Stimulated activated naive B cell treated with anti-CD40 and anti-IgM and Interleukin-4, amounts not matched to agents 10 μg/mL and 1 μg/mL and 100 μg/mL, for 72 hours (primary cell): Measurements from ENCODE around the gene POU6F2.

ENCODE experiments used
- ATAC-seq, 2 donors: fragments of 150-1000 bp; cut with Tn5 transposase; replicated peaks; 2 replicates each; pipeline ENCODE4 v1.10.0; 2021; ENCODE audit warnings: moderate library complexity in 1 of 2
- DNase-seq: peaks from one replicate; pipeline ENCODE4 v3.0.0; 2021
- H3K27ac Mint-ChIP-seq: one replicate; pipeline ENCODE4 v1.8.0; 2022; ENCODE audit warnings: mild to moderate bottlenecking, mixed read lengths
- H3K27me3 Mint-ChIP-seq, 2 donors: one replicate each; pipeline ENCODE4 v1.8.0; 2022; ENCODE audit warnings: mixed read lengths in 2 of 2
- H3K36me3 Mint-ChIP-seq, 2 donors: one replicate each; pipeline ENCODE4 v1.8.0; 2022; ENCODE audit warnings: mixed read lengths in 2 of 2, mild to moderate bottlenecking in 1 of 2
- H3K4me1 Mint-ChIP-seq, 2 donors: one replicate each; pipeline ENCODE4 v1.8.0; 2022; ENCODE audit warnings: mixed read lengths in 2 of 2, mild to moderate bottlenecking in 1 of 2
- H3K4me3 Mint-ChIP-seq, 2 donors: one replicate each; pipeline ENCODE4 v1.8.0; 2022; ENCODE audit warnings: mild to moderate bottlenecking in 2 of 2, mixed read lengths in 2 of 2, moderate library complexity in 1 of 2
- H3K9me3 Mint-ChIP-seq, 2 donors: one replicate each; pipeline ENCODE4 v1.8.0; 2022; ENCODE audit warnings: mixed read lengths in 2 of 2, mild to moderate bottlenecking in 1 of 2

POU6F2 gene

DNA sequence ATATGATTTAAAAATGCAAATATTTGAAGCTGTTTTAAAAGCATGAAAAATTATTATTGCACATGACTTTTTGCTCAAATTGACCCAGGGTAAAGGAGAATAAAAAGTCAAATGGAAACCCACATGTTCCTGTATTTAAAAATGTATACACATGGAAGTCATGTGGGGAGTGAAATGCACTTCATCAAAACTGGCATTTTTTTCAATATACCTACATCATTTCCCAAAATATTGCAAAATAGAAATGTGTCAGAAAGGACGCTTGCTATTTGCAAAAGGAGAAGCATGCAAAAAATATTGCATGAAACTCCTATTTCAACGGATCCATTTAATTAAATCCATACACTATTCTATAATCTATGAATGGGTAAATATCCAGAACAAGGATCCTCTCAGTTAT, 117.0 kb downstream of the POU6F2 start:
- no peak overlapping the region for H3K4me3 Mint-ChIP-seq
- DNase-seq (no peak), ATAC-seq (no peak)
- no peak overlapping the region for H3K27ac Mint-ChIP-seq
- no peaks in the 10 kb centered on the region for H3K9me3 Mint-ChIP-seq
- no peaks in the 10 kb centered on the region for H3K4me1 Mint-ChIP-seq
- no peaks in the 10 kb centered on the region for H3K27me3 Mint-ChIP-seq
- no peaks in the 10 kb centered on the region for H3K36me3 Mint-ChIP-seq

DNA sequence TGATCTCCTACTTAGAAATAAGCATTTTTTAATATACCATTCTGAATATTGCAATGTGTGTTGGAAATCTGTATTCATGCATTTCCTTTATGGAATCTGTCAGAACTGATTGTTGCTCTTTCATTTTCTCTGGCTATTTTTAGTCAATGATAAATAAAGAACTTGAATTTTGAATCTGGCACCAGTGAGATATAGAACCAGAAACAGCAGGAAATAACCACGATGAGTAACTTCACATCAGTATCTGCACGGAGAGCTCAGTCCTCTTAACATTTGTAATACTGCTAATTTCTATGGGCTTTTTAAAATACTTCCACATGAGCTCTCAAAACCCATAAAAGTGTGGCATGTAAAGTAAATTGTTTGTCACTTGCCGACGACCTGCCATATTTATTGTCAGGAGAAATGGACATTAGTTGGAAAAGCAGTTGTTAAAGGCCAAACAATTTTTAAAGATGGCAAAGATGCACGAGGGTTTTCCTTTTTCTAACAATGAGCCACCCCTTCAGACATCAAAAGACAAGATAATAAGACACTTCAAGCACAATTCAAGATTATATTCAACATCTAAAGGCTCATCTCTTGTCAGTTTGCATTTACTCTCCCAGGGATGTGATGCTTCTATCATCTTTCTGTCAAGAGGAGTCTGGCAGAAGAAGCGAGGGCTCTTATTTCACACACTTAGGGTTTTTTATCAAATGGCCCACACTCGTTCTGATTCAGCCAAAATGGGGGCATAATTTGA, 118.3 kb downstream of the POU6F2 start:
- Mint-ChIP-seq H3K4me3 (no peak overlapping the region), H3K36me3 (no peaks in the 10 kb centered on the region), H3K9me3 (no peaks in the 10 kb centered on the region), H3K27me3 (no peaks in the 10 kb centered on the region), H3K27ac (no peak overlapping the region), H3K4me1 (no peaks in the 10 kb centered on the region)
- DNase-seq: no peak
- no peak for ATAC-seq

DNA sequence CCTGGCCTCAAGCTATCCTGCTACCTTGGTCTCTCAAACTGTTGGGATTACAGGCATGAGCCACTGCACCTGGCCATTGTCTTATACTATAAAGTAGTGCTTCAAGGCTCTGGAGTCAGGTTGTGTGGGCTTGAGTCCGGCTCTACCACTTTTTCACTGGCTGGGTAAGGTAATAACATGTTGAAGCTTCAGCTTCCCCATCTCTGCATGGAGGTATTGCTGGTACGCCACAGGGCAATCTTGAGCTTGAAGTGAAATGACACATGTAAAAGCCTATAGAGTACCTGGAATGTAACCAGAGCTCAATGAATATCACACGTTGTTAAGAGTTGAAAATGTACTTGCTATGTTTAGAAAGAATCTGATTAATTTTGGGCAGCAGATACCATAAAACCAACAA, 120.8 kb downstream of the POU6F2 start:
- Mint-ChIP-seq H3K9me3 (no peaks in the 10 kb centered on the region), H3K4me3 (no peak overlapping the region), H3K27ac (no peak overlapping the region), H3K27me3 (peaks cover 0 to 4% of the 10 kb centered on the region in 2 donors), H3K4me1 (no peaks in the 10 kb centered on the region), H3K36me3 (no peaks in the 10 kb centered on the region)
- DNase-seq (no peak), ATAC-seq (no peak)

DNA sequence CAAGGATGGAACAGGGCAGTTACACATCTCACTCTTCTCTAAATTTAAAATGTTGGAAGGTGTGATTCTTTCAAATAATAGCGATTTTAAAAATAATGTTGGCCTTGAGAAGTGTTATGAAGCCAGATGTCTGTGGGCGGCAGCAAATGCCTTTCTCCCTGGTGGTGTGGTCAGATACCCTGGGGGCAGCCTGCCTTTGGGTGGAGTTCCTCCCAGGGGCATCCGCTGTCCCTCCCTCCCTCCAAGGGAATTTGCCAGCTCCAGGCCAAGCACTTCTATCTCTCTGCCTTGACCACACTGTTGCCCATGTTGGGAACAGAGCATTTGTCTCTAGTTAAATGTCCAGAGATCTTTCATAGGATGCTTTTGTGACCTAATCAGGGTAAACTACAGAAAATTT, 121.4 kb downstream of the POU6F2 start:
- no peak overlapping the region for H3K4me3 Mint-ChIP-seq
- ATAC-seq (no peak), DNase-seq (no peak)
- H3K27me3 Mint-ChIP-seq: peaks cover 0 to 4% of the 10 kb centered on the region in 2 donors
- no peak overlapping the region for H3K27ac Mint-ChIP-seq
- H3K9me3 Mint-ChIP-seq: no peaks in the 10 kb centered on the region
- H3K4me1 Mint-ChIP-seq: no peaks in the 10 kb centered on the region
- no peaks in the 10 kb centered on the region for H3K36me3 Mint-ChIP-seq

DNA sequence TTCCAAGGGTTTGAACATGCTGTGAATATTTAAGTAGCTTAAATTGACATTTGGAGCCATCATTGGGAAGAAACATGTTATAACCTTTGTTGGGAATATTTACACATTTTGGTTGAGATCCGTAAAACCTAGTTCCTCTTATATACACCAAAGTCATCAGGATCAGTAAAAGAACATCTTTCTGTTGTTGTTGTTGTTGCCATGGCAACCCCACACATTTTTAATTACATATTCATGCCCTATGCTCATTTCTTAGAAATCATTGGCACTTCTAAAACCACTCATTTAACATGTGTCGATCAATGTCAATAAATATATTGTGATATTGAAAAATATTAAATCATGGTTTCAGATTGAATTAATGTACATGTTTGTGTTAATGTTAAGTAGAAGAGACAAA, 122.6 kb downstream of the POU6F2 start:
- Mint-ChIP-seq H3K4me1 (no peaks in the 10 kb centered on the region), H3K36me3 (no peaks in the 10 kb centered on the region), H3K9me3 (no peaks in the 10 kb centered on the region), H3K4me3 (no peak overlapping the region), H3K27ac (no peak overlapping the region), H3K27me3 (peaks cover 0 to 4% of the 10 kb centered on the region in 2 donors)
- no peak for DNase-seq
- no peak for ATAC-seq

DNA sequence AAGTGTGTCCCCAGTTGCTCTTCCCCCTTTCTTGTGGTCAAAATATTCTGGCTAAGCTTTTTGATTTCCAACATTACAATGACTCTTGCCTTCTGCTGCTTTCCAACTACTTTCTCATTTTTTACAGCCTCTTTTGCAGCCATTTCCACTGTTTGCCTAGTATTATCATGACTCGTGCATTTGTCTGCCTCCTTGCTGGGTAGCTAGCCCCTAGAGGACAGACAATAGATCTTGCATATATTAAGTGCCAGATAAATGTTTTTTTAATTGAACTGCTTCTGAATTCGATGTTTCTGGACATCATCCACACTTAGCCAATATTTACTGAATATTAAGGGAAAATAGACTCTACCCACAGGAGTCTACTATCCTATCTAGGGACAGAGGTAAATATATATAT, 124.5 kb downstream of the POU6F2 start:
- H3K27me3 Mint-ChIP-seq: peaks cover 0 to 4% of the 10 kb centered on the region in 2 donors
- no peaks in the 10 kb centered on the region for H3K9me3 Mint-ChIP-seq
- no peak for ATAC-seq
- no peaks in the 10 kb centered on the region for H3K36me3 Mint-ChIP-seq
- no peak overlapping the region for H3K27ac Mint-ChIP-seq
- no peaks in the 10 kb centered on the region for H3K4me1 Mint-ChIP-seq
- DNase-seq: no peak
- no peak overlapping the region for H3K4me3 Mint-ChIP-seq

DNA sequence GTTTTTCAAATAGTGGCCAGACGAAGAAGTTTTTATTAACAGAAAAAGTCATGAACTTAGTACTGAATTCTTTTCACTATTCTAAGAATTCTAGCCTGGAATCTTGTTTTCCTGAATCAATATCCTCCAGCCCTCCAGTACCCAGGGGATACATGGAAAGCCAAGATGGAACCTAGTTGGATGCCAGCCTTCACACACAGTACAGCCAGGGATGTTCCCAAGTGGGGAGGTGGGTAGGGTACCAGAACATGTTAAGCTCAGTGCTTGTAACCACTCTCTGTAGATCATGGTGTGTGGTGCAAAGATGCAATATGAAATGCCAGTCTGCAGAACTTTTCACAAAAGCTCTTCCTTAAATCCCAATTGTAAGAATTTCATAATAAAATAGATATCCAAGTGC, 128.0 kb downstream of the POU6F2 start:
- Mint-ChIP-seq H3K27me3 (peaks cover 0 to 4% of the 10 kb centered on the region in 2 donors), H3K4me1 (no peaks in the 10 kb centered on the region), H3K27ac (no peak overlapping the region), H3K4me3 (no peak overlapping the region), H3K9me3 (no peaks in the 10 kb centered on the region), H3K36me3 (no peaks in the 10 kb centered on the region)
- DNase-seq (no peak), ATAC-seq (no peak)

DNA sequence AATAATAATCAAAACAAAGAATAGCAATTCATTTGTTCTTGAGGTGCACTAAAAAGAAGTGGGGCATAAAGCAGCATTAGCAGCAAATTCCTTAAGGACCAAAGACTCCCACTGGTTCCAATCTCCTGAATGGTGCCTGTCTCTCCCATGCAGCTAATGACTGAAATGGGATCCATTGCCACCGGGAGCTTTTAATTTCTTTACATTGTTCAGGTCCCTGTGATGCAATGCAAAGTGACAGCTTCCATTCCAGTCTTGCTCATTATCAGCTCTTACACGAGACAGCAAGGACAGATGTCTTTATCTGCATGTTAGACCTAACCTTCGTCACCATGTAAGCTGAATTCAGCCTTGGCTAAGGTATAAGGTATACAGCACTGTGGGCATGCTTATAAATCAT, 148.1 kb downstream of the POU6F2 start:
- no peaks in the 10 kb centered on the region for H3K9me3 Mint-ChIP-seq
- peaks cover 7 to 18% of the 10 kb centered on the region in 2 donors for H3K27me3 Mint-ChIP-seq
- H3K27ac Mint-ChIP-seq: no peak overlapping the region
- no peak for DNase-seq
- no peaks in the 10 kb centered on the region for H3K36me3 Mint-ChIP-seq
- no peaks in the 10 kb centered on the region for H3K4me1 Mint-ChIP-seq
- no peak for ATAC-seq
- no peak overlapping the region for H3K4me3 Mint-ChIP-seq

DNA sequence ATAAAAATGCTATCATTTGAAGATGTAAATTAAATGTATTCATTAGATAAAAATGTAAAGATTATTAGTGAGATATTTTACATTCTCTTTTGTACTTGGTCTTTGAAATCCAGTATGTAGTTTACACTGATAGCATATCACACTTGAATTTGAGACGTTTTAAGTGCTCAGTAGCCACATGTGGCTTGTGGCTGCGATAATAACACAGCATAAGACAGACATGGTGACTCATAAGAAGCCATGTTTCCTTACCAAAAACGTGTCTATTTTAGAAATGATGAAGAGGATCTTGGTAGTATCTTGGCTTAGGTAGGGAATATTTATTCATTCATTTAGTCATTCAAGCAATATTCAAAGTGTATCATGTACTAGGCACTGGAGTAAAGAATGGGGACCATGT, 149.3 kb downstream of the POU6F2 start:
- H3K4me3 Mint-ChIP-seq: no peak overlapping the region
- no peak for ATAC-seq
- DNase-seq: no peak
- no peak overlapping the region for H3K27ac Mint-ChIP-seq
- H3K9me3 Mint-ChIP-seq: no peaks in the 10 kb centered on the region
- peaks cover 0 to 4% of the 10 kb centered on the region in 2 donors for H3K4me1 Mint-ChIP-seq
- peaks cover 13 to 24% of the 10 kb centered on the region in 2 donors for H3K27me3 Mint-ChIP-seq
- no peaks in the 10 kb centered on the region for H3K36me3 Mint-ChIP-seq

DNA sequence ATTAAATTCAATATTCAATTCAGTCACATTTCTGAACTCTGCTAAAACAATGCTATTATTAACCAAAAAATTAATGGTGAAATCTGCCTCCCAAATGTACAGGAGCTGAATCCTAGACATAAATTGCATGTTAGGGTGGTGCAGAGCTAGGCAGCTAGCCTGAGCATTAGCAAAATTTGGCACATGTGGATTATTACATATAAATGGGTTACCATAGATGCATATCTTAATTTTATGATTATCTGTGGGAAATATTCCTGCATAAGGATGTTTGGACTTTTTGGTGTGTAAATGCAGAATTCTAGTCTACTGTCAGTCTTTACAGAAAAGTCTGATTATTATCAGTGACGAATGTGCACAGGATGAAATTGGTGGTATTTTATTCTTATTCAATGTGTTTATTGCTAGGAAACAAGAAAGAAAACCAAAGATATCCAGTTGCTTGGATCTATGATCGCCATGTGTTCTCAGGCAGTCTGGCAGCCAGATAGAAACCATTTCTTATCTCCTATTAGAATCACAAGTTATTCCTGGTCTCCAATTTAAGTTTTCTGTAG, 150.7 kb downstream of the POU6F2 start:
- H3K4me3 Mint-ChIP-seq: no peak overlapping the region
- H3K27me3 Mint-ChIP-seq: peaks cover 13 to 28% of the 10 kb centered on the region in 2 donors
- H3K27ac Mint-ChIP-seq: no peak overlapping the region
- no peaks in the 10 kb centered on the region for H3K9me3 Mint-ChIP-seq
- DNase-seq: no peak
- H3K36me3 Mint-ChIP-seq: no peaks in the 10 kb centered on the region
- peaks cover 0 to 4% of the 10 kb centered on the region in 2 donors for H3K4me1 Mint-ChIP-seq
- no peak for ATAC-seq

DNA sequence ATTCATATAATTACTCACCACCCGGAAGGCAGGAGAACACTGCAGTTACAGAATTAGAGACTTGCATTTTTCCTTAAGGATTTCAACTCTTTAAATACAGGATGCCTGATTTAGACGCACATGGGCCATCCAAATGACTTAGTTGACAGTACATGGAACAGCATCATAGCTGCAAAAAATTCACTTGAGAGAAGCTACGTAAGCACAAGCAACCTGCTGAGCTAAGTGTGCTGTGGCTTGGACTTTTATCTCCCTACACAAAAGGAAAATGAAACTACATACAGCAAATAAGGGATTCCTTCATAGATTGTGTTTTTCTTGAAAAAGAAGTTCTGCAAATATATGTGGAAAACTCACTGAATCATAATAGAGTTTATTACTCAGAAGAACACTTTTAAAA, 152.6 kb downstream of the POU6F2 start:
- H3K9me3 Mint-ChIP-seq: no peaks in the 10 kb centered on the region
- peaks cover 13 to 31% of the 10 kb centered on the region in 2 donors for H3K27me3 Mint-ChIP-seq
- H3K27ac Mint-ChIP-seq: no peak overlapping the region
- peaks cover 0 to 4% of the 10 kb centered on the region in 2 donors for H3K4me1 Mint-ChIP-seq
- ATAC-seq (no peak), DNase-seq (no peak)
- no peak overlapping the region for H3K4me3 Mint-ChIP-seq
- H3K36me3 Mint-ChIP-seq: no peaks in the 10 kb centered on the region

DNA sequence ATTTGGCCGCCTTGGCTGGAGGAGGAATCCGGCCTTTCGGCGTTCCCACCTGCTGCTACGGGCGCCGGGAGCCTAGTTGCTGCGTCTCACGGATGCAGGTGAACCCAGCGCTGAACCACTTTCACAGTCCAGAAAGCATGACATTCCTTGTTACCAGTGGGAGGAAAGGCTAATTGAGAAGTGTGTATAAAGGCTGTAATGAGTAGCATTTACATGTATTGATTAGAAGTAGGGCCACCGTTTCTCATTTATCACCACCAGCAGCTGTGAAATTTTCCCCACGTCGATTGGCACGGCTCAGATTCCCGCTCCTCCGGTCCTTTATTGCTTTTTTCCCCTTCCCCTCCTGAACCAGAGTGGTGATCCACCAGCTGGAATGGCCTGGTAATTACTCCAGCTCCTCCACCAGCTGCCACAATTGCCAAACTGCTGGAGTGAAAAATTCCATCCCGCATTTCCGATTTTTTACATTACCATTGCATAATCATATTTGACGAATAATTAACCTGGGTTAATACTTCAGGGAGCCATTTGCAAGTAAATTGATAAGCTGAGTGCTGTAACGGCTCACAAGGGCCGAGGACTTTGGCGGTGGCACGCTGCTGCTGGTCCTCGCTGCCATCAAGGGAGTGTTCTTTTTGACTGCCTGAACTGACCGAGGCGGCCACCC, 153.3 kb downstream of the POU6F2 start:
- no peaks in the 10 kb centered on the region for H3K36me3 Mint-ChIP-seq
- no peaks in the 10 kb centered on the region for H3K9me3 Mint-ChIP-seq
- H3K27me3 Mint-ChIP-seq: peaks cover 13 to 31% of the 10 kb centered on the region in 2 donors
- peaks cover 0 to 4% of the 10 kb centered on the region in 2 donors for H3K4me1 Mint-ChIP-seq
- no peak for ATAC-seq
- DNase-seq: no peak
- no peak overlapping the region for H3K27ac Mint-ChIP-seq
- peak overlapping the region; percentile 20 to 73 for H3K4me3 Mint-ChIP-seq

DNA sequence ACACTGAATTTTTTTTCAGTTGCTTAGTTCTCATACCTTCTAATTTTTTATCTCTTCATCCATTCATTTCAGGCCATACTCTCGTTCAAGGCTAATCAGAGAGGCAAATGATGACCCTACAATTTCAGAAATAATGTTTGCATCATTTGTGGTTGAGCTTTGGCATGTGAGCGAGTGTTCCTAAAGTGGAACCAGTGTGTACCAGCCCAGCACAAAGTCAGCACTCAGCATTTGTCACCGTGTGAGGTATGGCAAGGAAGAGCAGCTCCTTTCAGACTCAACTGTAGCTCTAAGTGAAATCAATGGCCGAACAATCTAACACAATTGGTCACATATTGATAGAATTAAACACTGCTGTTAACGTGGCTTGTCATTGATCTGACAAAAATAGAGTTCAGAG, 154.6 kb downstream of the POU6F2 start:
- no peak overlapping the region for H3K4me3 Mint-ChIP-seq
- no peak for DNase-seq
- no peak overlapping the region for H3K27ac Mint-ChIP-seq
- peaks cover 0 to 4% of the 10 kb centered on the region in 2 donors for H3K4me1 Mint-ChIP-seq
- no peaks in the 10 kb centered on the region for H3K36me3 Mint-ChIP-seq
- ATAC-seq: no peak
- H3K27me3 Mint-ChIP-seq: peaks cover 12 to 28% of the 10 kb centered on the region in 2 donors
- H3K9me3 Mint-ChIP-seq: no peaks in the 10 kb centered on the region

DNA sequence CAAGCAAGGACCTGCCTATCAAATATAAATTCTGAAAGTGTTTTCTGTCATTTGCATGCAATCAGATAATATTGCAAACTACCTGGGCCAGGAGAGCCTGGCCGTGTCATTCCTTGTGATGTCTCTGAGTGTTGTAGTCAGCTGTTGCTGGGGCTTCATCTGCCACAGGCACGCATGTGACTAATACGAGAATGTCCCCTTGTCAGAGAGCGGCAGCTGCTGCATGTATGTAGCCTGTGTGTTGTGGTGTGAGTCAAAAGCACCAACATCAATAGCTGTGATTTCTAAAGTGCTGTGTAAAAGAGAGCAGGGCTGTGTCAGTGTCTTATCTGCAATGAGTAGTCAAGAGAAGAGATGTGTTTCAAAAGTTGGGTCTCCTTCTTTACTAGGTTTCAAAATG, 155.4 kb downstream of the POU6F2 start:
- no peak for DNase-seq
- Mint-ChIP-seq H3K27ac (no peak overlapping the region), H3K9me3 (peaks cover 0 to 2% of the 10 kb centered on the region in 2 donors), H3K4me3 (no peak overlapping the region), H3K36me3 (no peaks in the 10 kb centered on the region), H3K27me3 (peaks cover 7 to 24% of the 10 kb centered on the region in 2 donors), H3K4me1 (peaks cover 0 to 4% of the 10 kb centered on the region in 2 donors)
- ATAC-seq: no peak

DNA sequence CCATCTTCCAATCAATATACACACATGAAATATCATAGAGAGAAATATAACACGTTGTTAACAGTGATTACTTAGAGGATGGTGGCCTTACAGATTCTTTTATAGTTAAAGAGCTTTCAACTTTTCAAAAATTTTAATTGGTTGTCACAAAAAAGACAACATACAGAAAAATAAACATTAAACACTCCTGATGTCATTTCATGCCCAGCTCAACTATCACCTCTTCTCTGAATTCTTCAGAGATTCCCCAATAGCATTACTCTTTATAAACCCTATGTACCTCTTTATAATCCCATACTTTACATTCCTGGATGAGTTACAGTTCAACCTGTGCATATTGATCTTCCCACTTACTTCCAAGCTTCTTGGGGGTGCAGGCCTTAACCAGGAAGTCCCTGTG, 159.8 kb downstream of the POU6F2 start:
- Mint-ChIP-seq H3K4me1 (no peaks in the 10 kb centered on the region), H3K27ac (no peak overlapping the region), H3K27me3 (peaks cover 0 to 3% of the 10 kb centered on the region in 2 donors), H3K4me3 (no peak overlapping the region), H3K9me3 (peaks cover 5 to 11% of the 10 kb centered on the region in 2 donors), H3K36me3 (no peaks in the 10 kb centered on the region)
- no peak for ATAC-seq
- DNase-seq: no peak
